Adrenal gland (tissue), 12 donors: ENCODE results near the gene ZNF674. TPM values are rescaled to one million over a fixed set of nuclear protein-coding genes. Genes with fewer than 3 reads are reported as not detected.

Experiments used
- DNase-seq, 7 donors: peaks; one replicate each; pipeline ENCODE4 v3.0.0-alpha.2; 2019 to 2020
- H3K27ac ChIP-seq, 5 donors: fragments of 200-600 bp; sonication (generic) in 4 of 5; 1 replicate in 3 of 5; 2 replicates in 2 of 5; pipeline versions ENCODE4 v1.5.1 to v1.8.0; 2016 to 2020; ENCODE audit warnings: mild to moderate bottlenecking in 1 of 5
- H3K27me3 ChIP-seq: fragments of 200-600 bp; 2 replicates; pipeline ENCODE4 v1.8.0; 2021
- H3K36me3 ChIP-seq, 2 donors: fragments of 200-600 bp; replicated peaks in 1 of 2; 1 replicate in 1 of 2; 2 replicates in 1 of 2; pipeline versions ENCODE4 v1.5.1 to v1.8.0; 2018 to 2022
- H3K4me1 ChIP-seq, 2 donors: fragments of 200-600 bp; replicated peaks in 1 of 2; 1 replicate in 1 of 2; 2 replicates in 1 of 2; pipeline versions ENCODE4 v1.5.1 to v1.8.0; 2018 to 2021
- H3K4me3 ChIP-seq, 4 donors: fragments of 200-600 bp; sonication (generic) in 3 of 4; one replicate each; pipeline ENCODE4 v1.5.1; 2016 to 2018
- H3K9me3 ChIP-seq, 3 donors: fragments of 200-600 bp; sonication (generic) in 1 of 3; replicated peaks in 1 of 3; 1 replicate in 2 of 3; 2 replicates in 1 of 3; pipeline versions ENCODE4 v1.5.1 to v1.8.0; 2016 to 2021
- CTCF ChIP-seq, 6 experiments: fragments of 450-650 bp in 4 of 6; fragments of 200-600 bp in 2 of 6; sonication (generic) in 1 of 6; IDR thresholded peaks; 1 replicate in 5 of 6; 2 replicates in 1 of 6; pipeline versions ENCODE4 v1.5.1 to v1.8.0; 2016 to 2021; ENCODE audit warnings: antibody characterized with exemption in 6 of 6, mild to moderate bottlenecking in 2 of 6, moderate library complexity in 1 of 6
- POLR2A ChIP-seq, 2 donors: fragments of 450-650 bp; IDR thresholded peaks; one replicate each; pipeline ENCODE4 v1.6.1; 2017; ENCODE audit warnings: antibody characterized with exemption in 2 of 2, mild to moderate bottlenecking in 2 of 2, moderate library complexity in 1 of 2
- WGBS, 4 donors: extraction: QIAGEN DNeasy Blood & Tissue Kit in 2 of 4; methylation state at CpG; one replicate each; pipeline versions ENCODE4 v1.1.5 to v1.1.7; 2013 to 2017; 5-methylcytosine and 5-hydroxymethylcytosine counted together
- intact Hi-C, 2 donors: fragments of 100-400 bp; cut with DNase I; formaldehyde crosslinking; loops; one replicate each; pipeline versions ENCODE4 v1.14.1 to v1.15.0; 2022 to 2023
- polyA plus RNA-seq, 3 donors: library from polyadenylated mRNA; stranded (reverse); fragments of 200-250 nt in 2 of 3; fragments of 350-450 nt in 1 of 3; fragmentation: Illumina TruSeq in 1 of 3; extraction: RNeasy Lipid Tissue Mini Kit (QIAGEN cat#74804) in 1 of 3; gene quantifications; one replicate each; pipeline ENCODE4 v1.2.3, GENCODE V29; 2013 to 2014
- total RNA-seq, 9 donors: library from RNA; depleted of rRNA in 4 of 9; stranded (reverse); fragments of >200 nt in 4 of 9; fragments of 120-200 nt in 1 of 9; fragmentation: NEBNext Ultra II Directional in 1 of 9; extraction: Animal tissue kit (Norgen Biotek cat#: 25700) in 1 of 9; gene quantifications; one replicate each; pipeline versions ENCODE4 v1.1.0 to v1.2.4, GENCODE V29; 2013 to 2023
- donor health status: healthy with polysubstance abuse.
- donor health status: Bipolar disorder and iron deficiency.
- donor health status: DM: yes; HTN: yes; CAD: no.
- donor health status: DM: no; HTN: no; CAD: no.
- donor health status: DM: no; HTN: no; CAD: no.
- donor health status: DM: yes; HTN: yes; CAD: no.

ZNF674 gene
- total and polyA plus RNA-seq, 12 donors, result 0.71 to 16.3 (median 4.5) TPM

GRCh38 chrX:46582325-46582724, 37.1 kb upstream of the ZNF674 start:
- intact Hi-C loops, result no loop called here
- no peak for DNase-seq
- Histone ChIP-seq H3K27ac (peak overlapping the region in 4 of 5 donors; percentile 48 to 71 (median 64)), H3K9me3 (no peaks in the 10 kb centered on the region), H3K4me3 (no peak overlapping the region), H3K4me1 (peaks cover 7 to 17% of the 10 kb centered on the region in 2 donors), H3K36me3 (no peaks in the 10 kb centered on the region), H3K27me3 (no peaks in the 10 kb centered on the region)
- TF ChIP-seq POLR2A (IDR thresholded peaks at IDR 0.05) (no peak), CTCF (IDR thresholded peaks at IDR 0.05) (no peak)
- 50 to 65% (median 52%) methylated on average over 3 of the region's 3 CpGs for WGBS, 4 donors

- no peak for DNase-seq
- no peak for TF ChIP-seq CTCF (IDR thresholded peaks at IDR 0.05)
- TF ChIP-seq POLR2A (IDR thresholded peaks at IDR 0.05), result no peak
- Histone ChIP-seq H3K4me1 (peaks cover 7 to 21% of the 10 kb centered on the region in 2 donors), H3K27ac (no peak overlapping the region), H3K27me3 (no peaks in the 10 kb centered on the region), H3K4me3 (no peak overlapping the region), H3K9me3 (no peaks in the 10 kb centered on the region), H3K36me3 (no peaks in the 10 kb centered on the region)
- intact Hi-C loops, result no loop called here
- 83 to 100% (median 90%) methylated on average over 3 to 6 of the region's 6 CpGs for WGBS, 4 donors
Measured at GRCh38 chrX:46580613-46581012, 35.4 kb upstream of the ZNF674 start.

GRCh38 chrX:46579250-46579649, 34.0 kb upstream of the ZNF674 start:
- intact Hi-C loops, result loop anchor here in 1 of 2 donors (10.0 kb wide), 1 partner anchor 56 kb away; no protein-coding TSS in a partner anchor
- WGBS, 4 donors, result 80 to 92% (median 84%) methylated on average over 1 of the region's 1 CpG

More at GRCh38 chrX:46579250-46579649, 34.0 kb upstream of the ZNF674 start:
- Histone ChIP-seq H3K36me3 (no peaks in the 10 kb centered on the region), H3K4me1 (peaks cover 7 to 21% of the 10 kb centered on the region in 2 donors), H3K4me3 (no peak overlapping the region), H3K9me3 (no peaks in the 10 kb centered on the region), H3K27ac (no peak overlapping the region), H3K27me3 (no peaks in the 10 kb centered on the region)
- DNase-seq, result no peak
- TF ChIP-seq CTCF (IDR thresholded peaks at IDR 0.05) (no peak), POLR2A (IDR thresholded peaks at IDR 0.05) (no peak)
